ENCODE data around the gene SEC16B.

GRCh38 chr1:177998696-177999631 lies 29.1 kb upstream of the SEC16B start:
- TF ChIP-seq CTCF (IDR thresholded peaks at IDR 0.05), result no peak
- no peak for TF ChIP-seq POLR2AphosphoS5 (IDR thresholded peaks at IDR 0.05)

All from breast epithelium (tissue), 3 donors.